Activated CD8-positive, alpha-beta memory T cell treated with anti-CD3 and anti-CD28 coated beads for 1 hour (primary cell): Measurements from ENCODE around the gene USP32.
A peak's percentile ranks its signal among the peaks of the same experiment; 100 is the strongest.

Experiments used
- DNase-seq, 2 donors: peaks; one replicate each; pipeline ENCODE4 v3.0.0-alpha.2; 2020; ENCODE audit warnings: low read depth in 1 of 2; ENCODE audit errors: extremely low read depth in 1 of 2

USP32 gene

GRCh38 chr17:60139438-60140285, 252.3 kb downstream of the USP32 start:
- peak; percentile 17 to 48 for DNase-seq

GRCh38 chr17:60138769-60139437, 253.0 kb downstream of the USP32 start:
- DNase-seq: no peak

GRCh38 chr17:60137731-60138130, 254.2 kb downstream of the USP32 start:
- DNase-seq: no peak

- no peak for DNase-seq
These were observed 255.8 kb downstream of the USP32 start for GRCh38 chr17:60135951-60136666.

- peak; percentile 33 to 44 for DNase-seq
These were observed 256.6 kb downstream of the USP32 start for GRCh38 chr17:60135151-60135950.

- DNase-seq: no peak
These were observed 257.4 kb downstream of the USP32 start for GRCh38 chr17:60134396-60135150.

- DNase-seq: no peak
These were observed 261.5 kb downstream of the USP32 start for GRCh38 chr17:60130466-60130865.

- DNase-seq: no peak
These were observed 262.8 kb downstream of the USP32 start for GRCh38 chr17:60129164-60129563.
